OCI-LY1 (cell line): ENCODE results near the gene PTPN13.

Source experiments
- H2AFZ ChIP-seq: fragments of 200-600 bp; sonication (generic), shearing (Covaris generic); 2 replicates; pipeline ENCODE4 v1.6.0; 2014; ENCODE audit warnings: antibody characterized with exemption, mild to moderate bottlenecking, low read length
- H3F3A ChIP-seq: fragments of 200-600 bp; sonication (generic), shearing (Covaris generic); 2 replicates; pipeline ENCODE4 v1.6.0; 2014; ENCODE audit warnings: mild to moderate bottlenecking, antibody characterized with exemption, low read length, moderate library complexity; ENCODE audit not compliant: insufficient read depth
- H3K27ac ChIP-seq: fragments of 200-600 bp; sonication (generic); 2 replicates; pipeline ENCODE4 v1.5.1; 2014; ENCODE audit warnings: low read length, mixed run types, mild to moderate bottlenecking, low read depth; ENCODE audit not compliant: poor library complexity, severe bottlenecking
- H3K27me3 ChIP-seq: fragments of 200-600 bp; sonication (generic); 2 replicates; pipeline ENCODE4 v1.6.0; 2014; ENCODE audit warnings: antibody characterized with exemption, mild to moderate bottlenecking, low read length, moderate library complexity; ENCODE audit not compliant: insufficient read depth
- H3K36me3 ChIP-seq: fragments of 200-600 bp; sonication (generic); 2 replicates; pipeline ENCODE4 v1.6.1; 2014; ENCODE audit warnings: mild to moderate bottlenecking, antibody characterized with exemption, low read length, moderate library complexity, mixed read lengths; ENCODE audit not compliant: insufficient read depth
- H3K4me1 ChIP-seq: fragments of 200-600 bp; sonication (generic); 2 replicates; pipeline ENCODE4 v1.5.1; 2014; ENCODE audit warnings: mild to moderate bottlenecking, low read length, moderate library complexity; ENCODE audit not compliant: insufficient read depth, severe bottlenecking
- H3K4me2 ChIP-seq: fragments of 200-600 bp; sonication (generic), shearing (Covaris generic); 2 replicates; pipeline ENCODE4 v1.6.1; 2014; ENCODE audit warnings: low read length
- H3K4me3 ChIP-seq: fragments of 200-600 bp; sonication (generic); 2 replicates; pipeline ENCODE4 v1.5.1; 2014; ENCODE audit warnings: low read length, low read depth, mild to moderate bottlenecking, mixed read lengths; ENCODE audit not compliant: poor library complexity, severe bottlenecking
- H3K79me2 ChIP-seq: fragments of 200-600 bp; shearing (Covaris generic); 2 replicates; pipeline ENCODE4 v1.6.1; 2016; ENCODE audit warnings: mixed run types, low read length, mixed read lengths; ENCODE audit not compliant: insufficient read depth
- H3K9ac ChIP-seq: fragments of 200-600 bp; sonication (generic), shearing (Covaris generic); 2 replicates; pipeline ENCODE4 v1.6.1; 2014; ENCODE audit warnings: mild to moderate bottlenecking, low read length, mixed read lengths
- H3K9me2 ChIP-seq: fragments of 200-600 bp; sonication (generic), shearing (Covaris generic); 2 replicates; pipeline ENCODE4 v1.6.1; 2014; ENCODE audit warnings: low read depth, mild to moderate bottlenecking, low read length, mixed read lengths
- H3K9me3 ChIP-seq: fragments of 200-600 bp; shearing (Covaris generic); 2 replicates; pipeline ENCODE4 v1.6.1; 2014; ENCODE audit warnings: low read length, mixed read lengths
- H4K20me1 ChIP-seq: fragments of 200-600 bp; sonication (generic), shearing (Covaris generic); 2 replicates; pipeline ENCODE4 v1.6.0; 2016; ENCODE audit warnings: mild to moderate bottlenecking, low read length; ENCODE audit not compliant: insufficient read depth
- EZH2 ChIP-seq: fragments of 200-600 bp; sonication (generic), shearing (Covaris generic); IDR thresholded peaks from 2 replicates; pipeline ENCODE4 v1.8.0; 2017; ENCODE audit warnings: borderline replicate concordance, mixed run types, mild to moderate bottlenecking, antibody characterized with exemption, low read length, moderate library complexity, mixed read lengths
- TF ChIP-seq, protein P1 (sequence below): fragments of 200-600 bp; sonication (generic), shearing (Covaris generic); IDR thresholded peaks from 2 replicates; pipeline ENCODE4 v1.5.1; 2017; ENCODE audit warnings: mild to moderate bottlenecking, antibody characterized with exemption, low read length, moderate library complexity, mixed read lengths

Gene PTPN13

DNA sequence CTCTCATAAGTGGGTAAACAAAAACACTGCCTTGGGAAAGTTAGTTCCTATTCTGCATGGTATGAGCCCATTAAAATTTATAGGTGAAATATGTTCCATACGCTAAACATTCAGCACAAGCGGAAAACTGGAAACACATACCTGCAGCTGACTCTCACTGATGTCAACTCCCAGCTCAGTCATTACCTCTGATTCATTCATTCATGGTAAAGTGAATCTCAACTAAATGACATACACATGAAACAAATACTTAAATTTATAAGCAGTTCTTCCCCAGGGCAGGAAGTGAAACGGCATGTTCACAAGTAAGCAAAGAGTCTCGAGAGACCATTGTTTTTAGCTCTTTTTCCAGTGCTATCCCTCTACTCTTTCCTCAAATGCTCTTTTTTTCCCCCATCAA, 253.5 kb downstream of the PTPN13 start:
- Histone ChIP-seq H3K27ac (no peak overlapping the region), H3K4me1 (no peaks in the 10 kb centered on the region), H3K4me3 (no peak overlapping the region), H3K27me3 (no peaks in the 10 kb centered on the region), H3K79me2 (no peaks in the 10 kb centered on the region), H3K4me2 (no peak overlapping the region), H3K9me2 (no peaks in the 10 kb centered on the region), H3K36me3 (no peaks in the 10 kb centered on the region), H3F3A (no peaks in the 10 kb centered on the region), H4K20me1 (no peaks in the 10 kb centered on the region), H3K9me3 (no peaks in the 10 kb centered on the region), H2AFZ (no peak overlapping the region), H3K9ac (no peak overlapping the region)
- TF ChIP-seq, protein P1, sequence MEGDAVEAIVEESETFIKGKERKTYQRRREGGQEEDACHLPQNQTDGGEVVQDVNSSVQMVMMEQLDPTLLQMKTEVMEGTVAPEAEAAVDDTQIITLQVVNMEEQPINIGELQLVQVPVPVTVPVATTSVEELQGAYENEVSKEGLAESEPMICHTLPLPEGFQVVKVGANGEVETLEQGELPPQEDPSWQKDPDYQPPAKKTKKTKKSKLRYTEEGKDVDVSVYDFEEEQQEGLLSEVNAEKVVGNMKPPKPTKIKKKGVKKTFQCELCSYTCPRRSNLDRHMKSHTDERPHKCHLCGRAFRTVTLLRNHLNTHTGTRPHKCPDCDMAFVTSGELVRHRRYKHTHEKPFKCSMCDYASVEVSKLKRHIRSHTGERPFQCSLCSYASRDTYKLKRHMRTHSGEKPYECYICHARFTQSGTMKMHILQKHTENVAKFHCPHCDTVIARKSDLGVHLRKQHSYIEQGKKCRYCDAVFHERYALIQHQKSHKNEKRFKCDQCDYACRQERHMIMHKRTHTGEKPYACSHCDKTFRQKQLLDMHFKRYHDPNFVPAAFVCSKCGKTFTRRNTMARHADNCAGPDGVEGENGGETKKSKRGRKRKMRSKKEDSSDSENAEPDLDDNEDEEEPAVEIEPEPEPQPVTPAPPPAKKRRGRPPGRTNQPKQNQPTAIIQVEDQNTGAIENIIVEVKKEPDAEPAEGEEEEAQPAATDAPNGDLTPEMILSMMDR: no peak
- TF ChIP-seq EZH2: no peak

DNA sequence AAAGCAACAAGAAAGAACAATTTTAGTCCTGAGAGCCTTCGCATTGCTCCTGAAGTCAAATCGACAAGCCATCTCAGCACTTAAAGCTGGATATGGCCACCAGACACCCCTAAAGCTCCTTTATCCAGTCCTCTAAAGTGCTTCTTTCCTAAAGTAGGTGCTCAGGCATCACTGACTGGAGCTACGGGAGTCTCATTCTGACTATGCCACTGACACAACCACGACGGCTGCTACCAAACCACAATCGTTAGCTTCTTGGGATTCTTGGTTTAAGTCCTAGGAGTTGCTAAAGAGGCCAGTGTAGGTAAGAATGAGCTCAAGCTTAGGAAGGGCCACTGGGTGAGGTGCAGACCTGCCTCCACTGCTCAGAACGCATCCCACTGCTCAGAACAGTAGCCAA, 254.0 kb downstream of the PTPN13 start:
- H3K9ac ChIP-seq: no peak overlapping the region
- TF ChIP-seq EZH2: no peak
- TF ChIP-seq, protein P1: no peak
- no peaks in the 10 kb centered on the region for H3K4me1 ChIP-seq

DNA sequence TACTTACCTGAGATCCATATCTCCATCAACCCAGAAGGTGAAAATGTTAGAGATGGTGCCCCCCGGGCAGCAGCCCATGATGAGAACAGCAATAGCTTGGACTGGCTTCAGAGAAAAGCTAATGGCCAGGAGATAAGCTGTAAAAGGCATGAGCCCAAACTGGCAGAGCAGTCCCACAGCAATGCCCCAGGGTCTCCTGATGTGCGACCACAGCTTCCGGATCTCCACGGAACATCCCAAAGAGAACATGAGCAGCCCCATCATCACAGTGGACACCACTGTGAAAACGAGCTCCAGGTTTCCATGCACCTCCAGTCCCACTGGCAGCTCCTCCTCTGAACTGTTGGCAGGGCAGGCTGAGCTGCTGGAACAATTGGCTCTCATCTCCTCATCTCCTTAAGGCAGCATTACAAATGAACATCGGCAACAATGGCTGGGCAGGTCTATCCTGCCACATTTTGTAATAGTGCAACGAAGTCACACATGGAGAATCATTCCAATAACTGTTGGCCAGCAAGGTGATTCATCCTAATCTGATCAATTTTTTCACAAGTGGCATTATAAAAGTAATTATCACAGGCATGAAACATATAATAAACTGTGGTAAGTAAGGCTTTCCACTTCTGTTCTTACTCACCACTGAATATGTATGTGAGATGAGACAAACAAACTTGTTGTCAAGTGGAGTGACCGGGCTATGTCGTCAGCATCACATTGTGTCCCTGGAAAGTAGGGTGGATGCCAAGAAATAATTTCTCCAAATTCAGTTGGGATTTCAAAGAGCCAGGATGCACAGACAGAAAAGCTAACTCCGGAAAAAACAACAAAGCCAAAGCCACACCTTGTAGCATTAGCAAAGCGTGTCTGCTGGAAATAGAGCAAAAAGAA, 254.9 kb downstream of the PTPN13 start, which contains the start of gene SLC10A6:
Gene SLC10A6 (minus strand): TSS at position 653 of the 888 bp plus-strand sequence. CDS start 269 bp downstream, at position 384.
- no peak within 1 kb of the TSS for H3K4me2 ChIP-seq
- no peak within 1 kb of the TSS for H2AFZ ChIP-seq
- H3K36me3 ChIP-seq: no peaks in the 10 kb centered on the region
- no peak within 1 kb of the TSS for H3K9ac ChIP-seq
- no peaks in the 10 kb centered on the region for H3K79me2 ChIP-seq
- H4K20me1 ChIP-seq: no peaks in the 10 kb centered on the region
- H3K27ac ChIP-seq: no peak within 1 kb of the TSS
- H3K4me1 ChIP-seq: no peaks in the 10 kb centered on the region
- TF ChIP-seq, protein P1: no peak
- no peak for TF ChIP-seq EZH2
- H3F3A ChIP-seq: no peaks in the 10 kb centered on the region
- H3K9me2 ChIP-seq: no peaks in the 10 kb centered on the region
- no peaks in the 10 kb centered on the region for H3K9me3 ChIP-seq
- H3K4me3 ChIP-seq: no peak within 1 kb of the TSS
- no peaks in the 10 kb centered on the region for H3K27me3 ChIP-seq

More for the DNA sequence above, 254.0 kb downstream of the PTPN13 start:
- Histone ChIP-seq H3K9me3 (no peaks in the 10 kb centered on the region), H3K27ac (no peak overlapping the region), H3K9me2 (no peaks in the 10 kb centered on the region), H4K20me1 (no peaks in the 10 kb centered on the region), H2AFZ (no peak overlapping the region), H3F3A (no peaks in the 10 kb centered on the region), H3K36me3 (no peaks in the 10 kb centered on the region), H3K4me3 (no peak overlapping the region), H3K27me3 (no peaks in the 10 kb centered on the region), H3K79me2 (no peaks in the 10 kb centered on the region), H3K4me2 (no peak overlapping the region)
